B cell (primary cell): Measurements from ENCODE around the gene NAIP. TPM values are rescaled to one million over a fixed set of nuclear protein-coding genes. Genes with fewer than 3 reads are reported as not detected.
"Not testable (repeated sequence)": the region's sequence is repeated elsewhere in the genome, so short reads cannot be mapped to it uniquely, and the experiment has no call there.

ENCODE experiments used
- ATAC-seq: fragments of 200-7000 bp; cut with Tn5 transposase; one replicate; pipeline ENCODE4 v1.10.0; 2021; ENCODE audit warnings: low read depth, mild to moderate bottlenecking, moderate number of reproducible peaks, moderate library complexity
- CTCF ChIA-PET: fragments of 350-600 bp; sonication (Branson Sonifier 250); formaldehyde crosslinking; loops from one replicate; lab custom pipeline; 2021; ENCODE audit warnings: antibody characterized with exemption, inconsistent platforms; lab: Charles Lee
- POLR2A ChIA-PET: fragments of 350-600 bp; sonication (Branson Sonifier 250); formaldehyde crosslinking; loops from one replicate; lab custom pipeline; 2021; ENCODE audit warnings: antibody characterized with exemption; lab: Charles Lee
- DNase-seq: peaks from one replicate; pipeline ENCODE4 v3.0.0; 2013
- H2AFZ ChIP-seq: 2 replicates; pipeline ENCODE4 v1.6.1; 2012; ENCODE audit warnings: mild to moderate bottlenecking, low read depth, low read length; ENCODE audit not compliant: insufficient read depth, poor library complexity, severe bottlenecking
- H3K27ac ChIP-seq, 2 donors: 1 replicate in 1 of 2; 2 replicates in 1 of 2; pipeline ENCODE4 v1.5.1; 2012 to 2013; ENCODE audit warnings: low read length in 2 of 2, mild to moderate bottlenecking in 2 of 2, moderate library complexity in 1 of 2
- H3K27me3 ChIP-seq, 4 experiments: fragments of 200-600 bp in 1 of 4; sonication (generic) in 1 of 4; replicated peaks in 1 of 4; 1 replicate in 2 of 4; 2 replicates in 2 of 4; pipeline versions ENCODE4 v1.6.1 to v1.7.0; 2013 to 2016; ENCODE audit warnings: low read length in 3 of 4, mild to moderate bottlenecking in 2 of 4, mixed read lengths in 1 of 4, moderate library complexity in 1 of 4; ENCODE audit not compliant: insufficient read depth in 4 of 4, control insufficient read depth in 3 of 4; ENCODE audit errors: control extremely low read depth in 1 of 4
- H3K36me3 ChIP-seq, 2 experiments: replicated peaks in 1 of 2; 1 replicate in 1 of 2; 2 replicates in 1 of 2; pipeline versions ENCODE4 v1.6.1 to v1.7.1; 2013; ENCODE audit warnings: low read length in 1 of 2; ENCODE audit not compliant: insufficient read depth in 2 of 2, control insufficient read depth in 1 of 2; ENCODE audit errors: control extremely low read depth in 1 of 2, extremely low read depth in 1 of 2
- H3K4me1 ChIP-seq, 2 donors: fragments of 200-600 bp in 1 of 2; sonication (generic) in 1 of 2; 1 replicate in 1 of 2; 2 replicates in 1 of 2; pipeline versions ENCODE4 v1.5.1 to v1.6.1; 2013 to 2017; ENCODE audit warnings: low read length in 2 of 2; ENCODE audit not compliant: control insufficient read depth in 2 of 2, insufficient read depth in 2 of 2
- H3K4me2 ChIP-seq: replicated peaks from 2 replicates; pipeline ENCODE3; 2012; ENCODE audit warnings: mild to moderate bottlenecking, low read depth, low read length; ENCODE audit not compliant: poor library complexity, severe bottlenecking
- H3K4me3 ChIP-seq, 5 experiments: fragments of 200-600 bp in 1 of 5; sonication (generic) in 1 of 5; 1 replicate in 3 of 5; 2 replicates in 2 of 5; pipeline versions ENCODE4 v1.5.1 to v1.7.0; 2011 to 2016; ENCODE audit warnings: low read length in 4 of 5, mild to moderate bottlenecking in 4 of 5, low read depth in 2 of 5, control low read depth in 1 of 5, moderate library complexity in 1 of 5; ENCODE audit not compliant: insufficient read depth in 1 of 5; ENCODE audit errors: control extremely low read depth in 1 of 5, extremely low read depth in 1 of 5
- H3K79me2 ChIP-seq: fragments of 200-600 bp; sonication (generic); one replicate; pipeline ENCODE4 v1.6.0; 2016; ENCODE audit warnings: low read length; ENCODE audit not compliant: control insufficient read depth, insufficient read depth
- H3K9ac ChIP-seq: fragments of 200-600 bp; sonication (generic); 2 replicates; pipeline ENCODE4 v1.6.1; 2017; ENCODE audit warnings: mild to moderate bottlenecking, low read length, moderate library complexity
- H3K9me3 ChIP-seq, 3 donors: one replicate each; pipeline versions ENCODE4 v1.6.1 to v1.7.1; 2013; ENCODE audit warnings: low read length in 2 of 3; ENCODE audit not compliant: control insufficient read depth in 2 of 3, insufficient read depth in 1 of 3; ENCODE audit errors: control extremely low read depth in 1 of 3
- H4K20me1 ChIP-seq: 2 replicates; pipeline ENCODE4 v1.6.0; 2012; ENCODE audit warnings: mild to moderate bottlenecking, low read length; ENCODE audit not compliant: insufficient read depth, control insufficient read depth, poor library complexity, severe bottlenecking
- H3K27ac Mint-ChIP-seq: one replicate; pipeline ENCODE4 v1.8.0; 2021; ENCODE audit warnings: mixed read lengths
- H3K27me3 Mint-ChIP-seq: one replicate; pipeline ENCODE4 v1.8.0; 2021; ENCODE audit warnings: mixed read lengths
- H3K4me1 Mint-ChIP-seq: one replicate; pipeline ENCODE4 v1.8.0; 2021; ENCODE audit warnings: mixed read lengths
- H3K4me3 Mint-ChIP-seq: one replicate; pipeline ENCODE4 v1.8.0; 2021; ENCODE audit warnings: mixed read lengths
- H3K9me3 Mint-ChIP-seq: one replicate; pipeline ENCODE4 v1.8.0; 2022; ENCODE audit warnings: mixed read lengths; ENCODE audit not compliant: insufficient read depth
- WGBS: methylation state at CpG from one replicate; pipeline ENCODE4 v1.1.5; 2013; ENCODE audit warnings: missing lambda C conversion rate; ENCODE audit not compliant: insufficient coverage; 5-methylcytosine and 5-hydroxymethylcytosine counted together
- intact Hi-C: fragments of 100-400 bp; cut with micrococcal nuclease; formaldehyde crosslinking; loops from one replicate; pipeline ENCODE4 v1.10.0; 2022
- polyA plus RNA-seq: library from polyadenylated mRNA; depleted of rRNA; stranded (reverse); fragments of >200 nt; gene quantifications from 2 replicates; pipeline ENCODE4 v1.2.3, GENCODE V29; 2012
- total RNA-seq, 2 donors: library from RNA; stranded (reverse); fragments of 120-200 nt in 1 of 2; gene quantifications; 1 replicate in 1 of 2; 2 replicates in 1 of 2; pipeline versions ENCODE4 v1.2.3 to v1.2.4, GENCODE V29; 2013 to 2022

The NAIP gene
- total and polyA plus RNA-seq, 2 donors (not counting 1 experiment from before 2014, with no cell fraction given), result 11.0 to 26.8 TPM

DNA sequence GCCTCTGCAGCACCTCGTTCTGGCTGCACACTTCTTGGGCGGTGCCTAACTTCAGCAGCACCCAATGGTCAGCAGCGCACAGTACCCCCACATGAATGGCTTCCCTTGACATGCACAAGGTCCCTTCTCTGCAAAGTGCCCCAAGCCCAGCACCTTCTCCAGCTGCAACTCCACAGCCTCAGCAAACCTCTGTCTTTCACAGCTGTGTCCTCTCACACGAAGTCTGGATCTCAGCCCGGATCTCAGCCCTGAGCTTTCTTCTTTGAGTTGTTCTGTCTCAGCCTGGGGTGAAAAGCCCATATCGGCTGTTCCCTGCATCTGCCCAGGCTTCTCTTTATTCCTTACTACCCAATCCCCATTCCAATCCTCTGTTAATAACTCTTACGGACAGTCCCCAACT, 57.9 kb downstream of the NAIP start:
- H3K27ac Mint-ChIP-seq, H3K27me3 Mint-ChIP-seq, H3K4me3 Mint-ChIP-seq, H3K4me1 Mint-ChIP-seq, H2AFZ ChIP-seq, H3K9me3 ChIP-seq, H3K4me2 ChIP-seq, intact Hi-C loops, ATAC-seq, H3K4me3 ChIP-seq, H3K9me3 Mint-ChIP-seq, H3K9ac ChIP-seq, H3K79me2 ChIP-seq, H3K27me3 ChIP-seq, H3K36me3 ChIP-seq, H4K20me1 ChIP-seq, H3K4me1 ChIP-seq, CTCF ChIA-PET, DNase-seq, POLR2A ChIA-PET, H3K27ac ChIP-seq: not testable (repeated sequence)
- no CpG with 5 or more reads among the region's 7 CpGs for WGBS

GRCh38 chr5:70964531-70964930, 60.6 kb downstream of the NAIP start:
- H3K4me1 ChIP-seq, DNase-seq, H3K36me3 ChIP-seq, H4K20me1 ChIP-seq, ATAC-seq, H3K27ac Mint-ChIP-seq, H2AFZ ChIP-seq, H3K9me3 ChIP-seq, H3K9ac ChIP-seq, H3K9me3 Mint-ChIP-seq, H3K27me3 Mint-ChIP-seq, H3K4me3 ChIP-seq, H3K79me2 ChIP-seq, H3K27me3 ChIP-seq, CTCF ChIA-PET, POLR2A ChIA-PET, H3K4me3 Mint-ChIP-seq, intact Hi-C loops, H3K27ac ChIP-seq, H3K4me1 Mint-ChIP-seq, H3K4me2 ChIP-seq: not testable (repeated sequence)

DNA sequence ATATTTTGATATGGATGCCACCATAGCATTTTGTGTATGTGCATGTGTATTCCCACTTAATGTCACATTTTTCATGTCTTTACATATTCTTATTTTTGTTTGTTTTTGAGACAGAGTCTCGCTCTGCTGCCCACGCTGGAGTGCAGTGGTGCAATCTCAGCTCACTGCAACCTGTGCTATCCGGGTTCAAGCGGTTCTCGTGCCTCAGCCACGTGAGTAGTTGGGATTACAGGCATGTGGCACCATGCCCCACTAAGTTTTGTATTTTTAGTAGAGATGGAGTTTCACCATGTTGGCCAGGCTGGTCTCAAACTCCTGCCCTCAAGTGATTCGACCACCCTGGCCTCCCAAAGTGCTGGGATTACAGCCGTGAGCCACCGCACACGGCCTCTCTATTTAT, 72.1 kb downstream of the NAIP start:
- H3K4me2 ChIP-seq, H2AFZ ChIP-seq, H3K9ac ChIP-seq, H3K27ac Mint-ChIP-seq, intact Hi-C loops, H3K36me3 ChIP-seq, H3K4me3 ChIP-seq, H3K27me3 ChIP-seq, H3K27me3 Mint-ChIP-seq, H4K20me1 ChIP-seq, DNase-seq, H3K9me3 Mint-ChIP-seq, H3K9me3 ChIP-seq, CTCF ChIA-PET, ATAC-seq, POLR2A ChIA-PET, H3K4me1 Mint-ChIP-seq, H3K27ac ChIP-seq, H3K4me1 ChIP-seq, H3K79me2 ChIP-seq, H3K4me3 Mint-ChIP-seq: not testable (repeated sequence)
- no CpG with 5 or more reads among the region's 10 CpGs for WGBS

DNA sequence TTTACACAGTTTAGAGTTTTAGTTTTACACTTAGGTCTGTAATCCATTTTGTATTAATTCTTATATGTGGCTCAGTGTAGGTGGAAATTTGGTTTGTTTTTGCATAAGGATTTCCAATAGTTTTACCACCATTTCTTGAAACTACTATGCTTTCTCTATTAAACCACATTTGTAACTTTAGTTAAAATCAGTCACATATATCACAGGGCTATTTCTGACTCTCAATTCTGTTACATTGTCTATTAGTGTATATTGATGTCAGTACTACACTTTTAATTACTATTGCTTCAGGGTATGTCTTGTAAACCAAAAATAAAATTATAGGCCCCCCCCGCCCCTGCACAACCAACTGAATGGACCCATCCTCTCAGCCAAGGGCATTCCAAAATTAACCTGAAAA, 92.6 kb downstream of the NAIP start:
- H3K4me2 ChIP-seq, H3K36me3 ChIP-seq, intact Hi-C loops, H4K20me1 ChIP-seq, H3K27ac ChIP-seq, H3K4me1 ChIP-seq, H3K4me3 Mint-ChIP-seq, POLR2A ChIA-PET, H2AFZ ChIP-seq, H3K27me3 Mint-ChIP-seq, H3K79me2 ChIP-seq, H3K9ac ChIP-seq, H3K27me3 ChIP-seq, CTCF ChIA-PET, H3K9me3 ChIP-seq, H3K9me3 Mint-ChIP-seq, H3K4me3 ChIP-seq, ATAC-seq, H3K4me1 Mint-ChIP-seq, H3K27ac Mint-ChIP-seq, DNase-seq: not testable (repeated sequence)
- WGBS, result no CpG with 5 or more reads among the region's 1 CpG
